ENCODE data around the gene FBXL7. TPM values are rescaled to one million over a fixed set of nuclear protein-coding genes. Genes with fewer than 3 reads are reported as not detected.

Gene FBXL7
- total and polyA plus RNA-seq, 2 experiments from 2014 or later, result 4.5 to 15.2 TPM

- Histone ChIP-seq H2AFZ (no peak overlapping the region), H3K9me2 (ENCODE audit: insufficient read depth) (no peaks in the 10 kb centered on the region), H3K4me1 (ENCODE audit: insufficient read depth) (peaks cover 21% of the 10 kb centered on the region), H3K27ac (ENCODE audit: low read depth) (no peak overlapping the region), H3K36me3 (ENCODE audit: insufficient read depth) (no peaks in the 10 kb centered on the region), H3K4me2 (no peak overlapping the region), H3F3A (replicated peaks; ENCODE audit: low read depth) (no peaks in the 10 kb centered on the region), H3K27me3 (ENCODE audit: insufficient read depth) (no peaks in the 10 kb centered on the region), H4K20me1 (replicated peaks; ENCODE audit: insufficient read depth) (no peaks in the 10 kb centered on the region), H3K79me2 (replicated peaks; ENCODE audit: insufficient read depth) (peaks cover 15% of the 10 kb centered on the region; the same call in 1 of the 2 replicates), H3K4me3 (no peak overlapping the region)
- DNase-seq (ENCODE audit: low spot score) (no peak), ATAC-seq (no peak)
- H3K27me3 Mint-ChIP-seq (ENCODE audit: insufficient read depth, low read depth, poor library complexity), result no peaks in the 10 kb centered on the region
- H3K9me3 Mint-ChIP-seq, result no peaks in the 10 kb centered on the region
- TF ChIP-seq CTCF (conservative IDR thresholded peaks at IDR 0.05; ENCODE audit: low read depth in 2 of 2) (no peak), ZNF331 (CRISPR knock-in tag; IDR thresholded peaks at IDR 0.05; ENCODE audit: low read depth) (no peak), EZH2 (IDR thresholded peaks at IDR 0.05; ENCODE audit: low read depth, unreplicated experiment) (no peak), EZH2phosphoT487 (IDR thresholded peaks at IDR 0.05; ENCODE audit: unreplicated experiment) (no peak), NANOG (IDR thresholded peaks at IDR 0.05; ENCODE audit: borderline replicate concordance) (no peak), ETS1 (IDR thresholded peaks at IDR 0.05) (no peak), ZNF114 (CRISPR knock-in tag; IDR thresholded peaks at IDR 0.05) (no peak), JUNB (IDR thresholded peaks at IDR 0.05; ENCODE audit: unreplicated experiment) (no peak), STAT1 (IDR thresholded peaks at IDR 0.05; ENCODE audit: unreplicated experiment) (no peak), ZNF462 (CRISPR knock-in tag; IDR thresholded peaks at IDR 0.05) (no peak), REST (IDR thresholded peaks at IDR 0.05; ENCODE audit: unreplicated experiment) (no peak), POLR2AphosphoS5 (IDR thresholded peaks at IDR 0.05; ENCODE audit: low read depth) (no peak), CREB1 (CRISPR knock-in tag; IDR thresholded peaks at IDR 0.05; ENCODE audit: low read depth) (no peak)
- H3K4me3 Mint-ChIP-seq, result no peak overlapping the region
- H3K27ac Mint-ChIP-seq, result no peak overlapping the region
- H3K36me3 Mint-ChIP-seq (ENCODE audit: low read depth), result no peaks in the 10 kb centered on the region
- peaks cover 24% of the 10 kb centered on the region for H3K4me1 Mint-ChIP-seq
Measured at GRCh38 chr5:15682122-15682521, 182.1 kb downstream of the FBXL7 start.
